ENCODE results near the gene ARVCF. TPM values are rescaled to one million over a fixed set of nuclear protein-coding genes. Genes with fewer than 3 reads are reported as not detected.

Gene ARVCF
- total RNA-seq, 1 donor from 2014 or later = 19.2 TPM

DNA sequence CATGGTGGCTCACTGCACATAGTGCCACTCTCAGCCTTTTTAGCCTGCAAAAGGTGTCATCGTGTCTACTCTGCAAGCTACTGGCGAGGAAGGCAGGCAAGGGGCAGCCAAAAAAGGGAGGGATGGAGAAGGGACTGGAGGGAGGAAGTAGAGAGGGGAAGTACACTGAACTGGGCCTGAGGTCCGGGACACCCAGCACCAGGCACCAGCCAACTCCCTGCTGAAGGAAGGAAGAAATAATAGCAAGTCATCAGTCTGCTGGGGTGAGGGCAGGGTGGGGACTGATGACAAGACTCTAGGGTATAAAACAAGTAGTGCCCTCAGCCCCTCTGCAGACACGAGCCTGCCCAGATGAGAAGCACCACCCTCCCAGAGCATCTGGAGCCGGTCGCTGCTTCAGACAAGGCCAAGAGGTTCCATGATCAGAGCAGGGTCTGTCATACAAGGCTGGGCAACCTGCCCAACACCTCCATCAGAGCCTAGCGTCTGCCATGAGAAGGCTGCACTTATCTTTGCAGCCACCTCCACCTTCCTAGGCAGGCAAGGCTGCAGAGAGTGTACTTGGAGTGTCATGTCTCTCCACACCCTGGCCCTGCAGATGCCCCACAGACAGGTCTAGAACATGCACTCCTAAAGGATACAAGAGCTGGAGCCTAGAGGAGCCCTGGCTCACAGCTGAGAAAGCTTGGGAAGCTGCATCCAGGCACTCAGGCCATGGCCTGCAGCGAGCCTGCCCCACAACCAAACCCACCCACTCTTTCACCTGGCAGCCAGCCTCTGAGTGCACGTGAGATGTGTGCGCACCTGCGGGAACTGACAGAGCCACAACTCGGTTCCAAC is 84.0 kb downstream of the ARVCF start:
- no peaks in the 10 kb centered on the region for H3K36me3 ChIP-seq (ENCODE audit: control insufficient read depth, insufficient read depth, low read length)
- no peak for DNase-seq (ENCODE audit: low read depth)

DNA sequence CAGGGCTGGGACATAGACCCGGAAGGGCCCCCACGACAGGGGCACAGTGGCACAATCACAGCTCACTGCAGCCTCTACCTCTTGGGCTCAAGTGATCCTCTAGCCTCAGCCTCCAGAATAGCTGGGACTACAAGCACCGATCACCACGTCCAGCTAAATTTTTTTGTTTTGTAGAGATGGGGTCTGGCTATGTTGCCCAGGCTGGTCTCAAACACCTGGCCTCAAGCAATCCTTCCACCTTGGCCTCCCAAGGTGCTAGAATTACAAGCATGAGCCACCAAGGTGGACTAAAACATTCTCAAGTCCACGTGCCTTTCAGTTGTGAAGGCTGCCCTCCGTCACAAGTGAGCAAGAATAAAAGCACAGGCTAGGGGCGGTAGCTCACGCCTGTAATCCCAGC is 85.1 kb downstream of the ARVCF start:
- TF ChIP-seq, protein P1, sequence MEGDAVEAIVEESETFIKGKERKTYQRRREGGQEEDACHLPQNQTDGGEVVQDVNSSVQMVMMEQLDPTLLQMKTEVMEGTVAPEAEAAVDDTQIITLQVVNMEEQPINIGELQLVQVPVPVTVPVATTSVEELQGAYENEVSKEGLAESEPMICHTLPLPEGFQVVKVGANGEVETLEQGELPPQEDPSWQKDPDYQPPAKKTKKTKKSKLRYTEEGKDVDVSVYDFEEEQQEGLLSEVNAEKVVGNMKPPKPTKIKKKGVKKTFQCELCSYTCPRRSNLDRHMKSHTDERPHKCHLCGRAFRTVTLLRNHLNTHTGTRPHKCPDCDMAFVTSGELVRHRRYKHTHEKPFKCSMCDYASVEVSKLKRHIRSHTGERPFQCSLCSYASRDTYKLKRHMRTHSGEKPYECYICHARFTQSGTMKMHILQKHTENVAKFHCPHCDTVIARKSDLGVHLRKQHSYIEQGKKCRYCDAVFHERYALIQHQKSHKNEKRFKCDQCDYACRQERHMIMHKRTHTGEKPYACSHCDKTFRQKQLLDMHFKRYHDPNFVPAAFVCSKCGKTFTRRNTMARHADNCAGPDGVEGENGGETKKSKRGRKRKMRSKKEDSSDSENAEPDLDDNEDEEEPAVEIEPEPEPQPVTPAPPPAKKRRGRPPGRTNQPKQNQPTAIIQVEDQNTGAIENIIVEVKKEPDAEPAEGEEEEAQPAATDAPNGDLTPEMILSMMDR (IDR thresholded peaks at IDR 0.05; ENCODE audit: insufficient read depth, low read length, severe bottlenecking) = no peak
- FAIRE-seq = no peak
- no peaks in the 10 kb centered on the region for H3K36me3 ChIP-seq (ENCODE audit: control insufficient read depth, insufficient read depth, low read length)
- H3K27me3 ChIP-seq (ENCODE audit: control insufficient read depth, insufficient read depth, low read length) = no peaks in the 10 kb centered on the region
- no peak for DNase-seq (ENCODE audit: low read depth)
- H3K4me3 ChIP-seq (ENCODE audit: low read depth, low read length) = no peak overlapping the region

More for the DNA sequence above, 84.0 kb downstream of the ARVCF start:
- TF ChIP-seq, protein P1 (IDR thresholded peaks at IDR 0.05; ENCODE audit: insufficient read depth, low read length, severe bottlenecking) = no peak
- Histone ChIP-seq H3K27me3 (ENCODE audit: control insufficient read depth, insufficient read depth, low read length) (no peaks in the 10 kb centered on the region), H3K4me3 (ENCODE audit: low read depth, low read length) (no peak overlapping the region)
- no peak for FAIRE-seq

DNA sequence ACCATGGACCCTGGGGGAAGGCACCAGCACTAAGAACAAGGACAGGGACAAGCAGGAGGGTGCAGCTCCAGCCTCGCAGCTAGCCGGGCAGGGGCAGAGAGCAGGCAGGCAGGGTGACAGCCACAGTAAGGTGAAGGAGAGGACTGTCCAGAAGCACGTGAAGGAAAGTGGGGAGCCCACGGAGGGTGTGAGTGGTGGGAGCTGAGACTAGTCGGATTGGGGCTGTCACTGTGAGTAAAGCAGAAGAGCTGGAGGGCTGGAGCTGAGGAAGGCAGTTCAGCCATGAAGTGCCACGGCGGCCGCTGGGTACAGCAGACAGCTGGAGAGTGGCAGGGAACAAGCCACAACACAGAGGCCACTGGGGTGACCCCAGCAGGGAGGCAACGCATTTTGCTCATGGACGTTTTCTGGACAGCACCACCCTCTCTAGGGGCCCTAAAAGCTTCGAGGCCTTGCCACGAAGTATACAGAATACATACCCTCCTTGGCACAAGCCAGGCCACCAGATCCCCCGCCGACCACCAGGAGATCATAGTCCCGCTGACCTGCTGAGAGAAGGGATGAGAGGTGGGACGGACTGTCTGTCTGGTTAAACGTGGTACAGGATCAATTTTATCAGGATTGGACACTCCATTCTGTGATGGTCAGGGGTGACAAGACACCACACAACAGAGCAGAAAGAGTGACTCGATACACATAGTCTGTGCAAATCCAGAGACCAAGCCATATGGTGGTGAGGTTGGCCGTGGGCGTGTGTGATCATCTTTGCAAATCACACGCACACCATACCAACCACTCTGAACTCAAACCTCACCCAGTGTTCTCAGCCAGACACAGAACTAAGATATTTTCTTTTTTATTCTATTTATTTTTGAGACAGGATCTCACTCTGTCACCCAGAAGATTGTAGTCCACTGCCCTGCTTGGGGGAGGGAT is 85.8 kb downstream of the ARVCF start:
- Histone ChIP-seq H3K4me3 (ENCODE audit: low read depth, low read length) (no peak overlapping the region), H3K36me3 (ENCODE audit: control insufficient read depth, insufficient read depth, low read length) (no peaks in the 10 kb centered on the region), H3K27me3 (ENCODE audit: control insufficient read depth, insufficient read depth, low read length) (no peaks in the 10 kb centered on the region)
- TF ChIP-seq, protein P1 (IDR thresholded peaks at IDR 0.05; ENCODE audit: insufficient read depth, low read length, severe bottlenecking) = no peak
- no peak for DNase-seq (ENCODE audit: low read depth)
- FAIRE-seq = peak; percentile 70

DNA sequence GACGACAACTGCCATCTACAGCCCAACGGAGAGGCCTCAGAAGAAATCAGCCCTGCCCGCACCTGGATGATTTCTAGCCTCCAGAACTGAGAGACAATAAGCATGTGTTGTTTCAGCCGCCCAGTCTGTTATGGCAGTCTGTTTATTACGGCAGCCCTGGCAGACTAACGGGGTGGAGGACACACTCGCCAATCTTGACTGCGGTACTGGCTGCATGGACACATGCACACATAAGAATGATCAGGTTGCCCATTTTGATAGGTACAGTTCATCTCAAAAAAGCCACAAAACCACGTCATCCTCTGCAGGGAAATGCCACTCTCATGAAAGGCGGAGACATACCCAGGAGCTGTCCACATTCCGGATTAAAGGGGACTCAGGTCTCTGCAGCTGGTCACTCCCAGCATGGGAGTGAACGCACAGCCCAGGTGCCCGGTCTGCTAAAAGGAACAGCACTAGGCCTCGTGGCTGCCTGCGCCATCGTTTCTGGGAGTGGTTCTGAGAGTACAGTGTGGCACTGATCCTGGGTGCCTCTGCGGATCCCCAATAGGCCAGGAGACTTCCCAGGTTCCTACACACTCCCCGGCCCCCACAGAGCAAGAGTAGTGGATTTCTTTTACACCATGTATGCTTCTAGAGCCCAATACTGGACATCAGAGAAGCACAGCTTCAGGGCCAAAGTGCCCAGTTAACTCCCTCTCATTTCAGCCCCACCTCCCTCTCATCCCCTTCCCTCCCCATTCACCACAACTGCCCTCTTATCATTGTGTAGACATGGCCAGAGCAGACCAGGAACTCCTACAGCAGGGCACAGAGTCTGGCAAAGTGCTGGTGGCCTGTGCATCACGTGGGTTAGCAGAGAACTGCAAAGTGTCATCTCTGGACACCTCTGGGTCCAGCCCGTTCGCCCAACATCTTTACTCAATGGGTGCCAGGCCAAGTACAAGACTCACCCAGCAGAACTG is 86.8 kb downstream of the ARVCF start:
- H3K4me3 ChIP-seq (ENCODE audit: low read depth, low read length) = no peak overlapping the region
- no peaks in the 10 kb centered on the region for H3K36me3 ChIP-seq (ENCODE audit: control insufficient read depth, insufficient read depth, low read length)
- H3K27me3 ChIP-seq (ENCODE audit: control insufficient read depth, insufficient read depth, low read length) = no peaks in the 10 kb centered on the region
- DNase-seq (ENCODE audit: low read depth) (no peak), FAIRE-seq (no peak)
- TF ChIP-seq, protein P1 (IDR thresholded peaks at IDR 0.05; ENCODE audit: insufficient read depth, low read length, severe bottlenecking) = no peak

DNA sequence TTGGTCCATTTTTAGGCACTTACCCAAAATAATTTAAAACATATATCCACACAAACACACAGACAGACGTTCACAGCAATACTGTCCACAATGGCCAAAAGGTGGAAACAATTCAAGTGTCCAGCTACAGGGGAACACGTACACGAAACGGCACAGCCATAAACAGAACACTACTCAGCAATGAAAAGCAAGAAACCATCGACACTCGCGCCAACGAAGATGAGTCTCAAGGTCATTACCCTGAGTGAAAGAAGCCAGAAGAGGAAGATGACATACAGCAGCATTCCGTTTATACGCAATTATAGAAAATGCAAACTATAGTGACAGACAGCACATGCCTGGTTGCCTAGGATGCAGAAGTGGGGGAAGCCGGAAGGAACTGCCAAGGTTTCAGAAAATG is 88.4 kb downstream of the ARVCF start:
- Histone ChIP-seq H3K27me3 (ENCODE audit: control insufficient read depth, insufficient read depth, low read length) (no peaks in the 10 kb centered on the region), H3K36me3 (ENCODE audit: control insufficient read depth, insufficient read depth, low read length) (no peaks in the 10 kb centered on the region), H3K4me3 (ENCODE audit: low read depth, low read length) (no peak overlapping the region)
- FAIRE-seq (no peak), DNase-seq (ENCODE audit: low read depth) (no peak)
- TF ChIP-seq, protein P1 (IDR thresholded peaks at IDR 0.05; ENCODE audit: insufficient read depth, low read length, severe bottlenecking) = no peak
